Omental fat pad (tissue), 4 donors: ENCODE measurements around the gene ZFAND2A. TPM values are rescaled to one million over a fixed set of nuclear protein-coding genes. Genes with fewer than 3 reads are reported as not detected.
"Not testable (repeated sequence)": the region's sequence is repeated elsewhere in the genome, so short reads cannot be mapped to it uniquely, and the experiment has no call there.

ENCODE experiments used
- ATAC-seq: fragments of 150-250 bp; one replicate; pipeline ENCODE4 v1.9.1; 2016; ENCODE audit warnings: mild to moderate bottlenecking, moderate library complexity; ENCODE audit not compliant: low FRiP score
- DNase-seq: peaks from one replicate; pipeline ENCODE4 v3.0.0-alpha.2; 2019; ENCODE audit warnings: low spot score
- total RNA-seq, 4 donors: library from RNA; depleted of rRNA; stranded (reverse); fragments of >200 nt; gene quantifications; one replicate each; pipeline ENCODE4 v1.1.0, GENCODE V29; 2016
- TF ChIP-seq, protein P1 (sequence below), 3 donors: fragments of 450-650 bp; IDR thresholded peaks; one replicate each; pipeline ENCODE4 v1.5.1; 2016 to 2017; ENCODE audit warnings: antibody characterized with exemption in 3 of 3, mild to moderate bottlenecking in 3 of 3, moderate library complexity in 2 of 3

ZFAND2A gene, protein sequence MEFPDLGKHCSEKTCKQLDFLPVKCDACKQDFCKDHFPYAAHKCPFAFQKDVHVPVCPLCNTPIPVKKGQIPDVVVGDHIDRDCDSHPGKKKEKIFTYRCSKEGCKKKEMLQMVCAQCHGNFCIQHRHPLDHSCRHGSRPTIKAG
- 10 to 100 TPM; 17.3 to 77.5 (median 28.4) TPM for total RNA-seq

DNA sequence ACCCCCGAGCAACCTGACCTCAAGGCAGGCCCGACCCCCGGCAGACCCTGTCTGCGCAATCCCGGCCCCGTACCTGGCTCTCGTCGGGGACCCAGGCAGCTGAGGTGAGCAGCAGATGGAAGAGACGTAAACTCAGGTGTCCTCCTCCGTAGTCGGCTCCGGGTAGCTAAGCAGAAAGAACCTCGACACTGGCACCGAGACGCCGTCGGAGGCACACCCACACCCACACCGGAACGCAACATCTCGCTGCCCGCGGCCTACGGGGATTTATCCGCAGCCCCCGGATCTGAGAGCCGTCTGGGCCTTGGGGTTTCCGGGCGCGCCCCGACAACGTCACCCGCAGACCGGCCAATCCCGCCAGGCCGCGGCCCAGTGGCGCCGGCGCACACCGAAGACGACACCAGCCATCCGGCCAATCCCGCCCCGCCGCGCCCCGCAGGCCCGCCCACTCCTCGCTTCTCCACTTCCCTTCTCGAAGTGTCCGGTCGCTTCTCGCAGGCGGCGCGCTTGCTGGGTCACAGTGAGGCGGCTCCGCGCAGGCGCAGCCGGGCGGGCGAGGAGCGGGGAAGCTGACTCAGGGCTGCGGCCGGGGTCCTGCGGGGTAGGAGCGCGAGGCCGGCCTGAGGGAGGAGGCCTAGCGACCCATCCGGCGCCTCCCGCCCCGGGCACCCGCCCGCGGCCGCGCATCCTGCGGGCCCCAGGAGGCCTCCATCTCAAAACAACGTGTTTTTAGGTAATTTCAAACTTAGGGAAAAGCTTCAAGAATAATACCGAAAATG lies at the start of gene ZFAND2A:
Gene ZFAND2A (minus strand): TSS at position 306 of the 779 bp plus-strand sequence. CDS start 1,984 bp downstream, outside the sequence.
- TF ChIP-seq, protein P1, sequence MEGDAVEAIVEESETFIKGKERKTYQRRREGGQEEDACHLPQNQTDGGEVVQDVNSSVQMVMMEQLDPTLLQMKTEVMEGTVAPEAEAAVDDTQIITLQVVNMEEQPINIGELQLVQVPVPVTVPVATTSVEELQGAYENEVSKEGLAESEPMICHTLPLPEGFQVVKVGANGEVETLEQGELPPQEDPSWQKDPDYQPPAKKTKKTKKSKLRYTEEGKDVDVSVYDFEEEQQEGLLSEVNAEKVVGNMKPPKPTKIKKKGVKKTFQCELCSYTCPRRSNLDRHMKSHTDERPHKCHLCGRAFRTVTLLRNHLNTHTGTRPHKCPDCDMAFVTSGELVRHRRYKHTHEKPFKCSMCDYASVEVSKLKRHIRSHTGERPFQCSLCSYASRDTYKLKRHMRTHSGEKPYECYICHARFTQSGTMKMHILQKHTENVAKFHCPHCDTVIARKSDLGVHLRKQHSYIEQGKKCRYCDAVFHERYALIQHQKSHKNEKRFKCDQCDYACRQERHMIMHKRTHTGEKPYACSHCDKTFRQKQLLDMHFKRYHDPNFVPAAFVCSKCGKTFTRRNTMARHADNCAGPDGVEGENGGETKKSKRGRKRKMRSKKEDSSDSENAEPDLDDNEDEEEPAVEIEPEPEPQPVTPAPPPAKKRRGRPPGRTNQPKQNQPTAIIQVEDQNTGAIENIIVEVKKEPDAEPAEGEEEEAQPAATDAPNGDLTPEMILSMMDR (IDR thresholded peaks at IDR 0.05): no peak
- DNase-seq (peak; percentile 98), ATAC-seq (peak; percentile 99)

DNA sequence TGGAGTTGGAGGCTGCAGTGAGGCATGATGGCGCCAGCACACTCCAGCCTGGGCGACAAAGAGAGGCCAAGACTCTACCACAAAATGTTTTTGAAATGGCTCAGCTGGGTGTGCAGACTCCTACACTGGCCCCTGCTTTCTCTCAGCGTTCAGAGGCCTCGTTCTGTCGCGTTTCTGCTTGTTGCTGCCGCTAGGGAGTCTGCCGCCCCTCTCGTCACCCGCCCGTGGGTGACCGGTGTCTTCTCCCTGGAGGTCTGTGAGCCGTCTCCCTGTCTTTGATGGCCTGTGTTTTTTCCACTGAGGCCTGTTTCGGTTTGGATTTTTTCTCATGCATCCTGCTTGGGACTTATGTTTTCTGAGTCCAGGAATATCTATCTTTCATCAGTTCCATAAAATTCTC lies 49.1 kb upstream of the ZFAND2A start:
- no peak for ATAC-seq
- no peak for DNase-seq
- TF ChIP-seq, protein P1 (IDR thresholded peaks at IDR 0.05): no peak

- not testable (repeated sequence) for DNase-seq, ATAC-seq
Observed at GRCh38 chr7:1205742-1206141, 45.7 kb upstream of the ZFAND2A start.

GRCh38 chr7:1204460-1205140 lies 44.6 kb upstream of the ZFAND2A start:
- DNase-seq (no peak), ATAC-seq (no peak)
- TF ChIP-seq, protein P1 (IDR thresholded peaks at IDR 0.05): no peak

DNA sequence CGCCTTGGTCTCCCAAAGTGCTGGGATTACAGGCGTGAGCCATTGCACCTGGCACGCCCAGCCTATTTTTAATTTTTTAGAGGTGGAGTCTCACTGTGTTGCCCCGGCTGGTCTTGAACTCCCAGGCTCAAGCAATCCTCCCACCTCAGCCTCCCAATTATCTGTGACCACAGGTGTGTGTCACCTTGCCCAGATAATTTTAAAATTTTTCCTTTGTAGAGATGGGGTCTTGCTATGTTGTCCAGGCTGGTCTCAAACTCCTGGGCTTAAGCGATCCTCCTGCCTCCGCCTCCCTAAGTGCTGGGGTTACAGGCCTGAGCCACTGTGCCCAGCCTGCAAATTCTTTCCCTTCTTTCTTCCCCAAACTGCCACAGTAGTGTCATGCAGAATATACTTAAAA lies 42.9 kb upstream of the ZFAND2A start:
- ATAC-seq, DNase-seq: not testable (repeated sequence)

DNA sequence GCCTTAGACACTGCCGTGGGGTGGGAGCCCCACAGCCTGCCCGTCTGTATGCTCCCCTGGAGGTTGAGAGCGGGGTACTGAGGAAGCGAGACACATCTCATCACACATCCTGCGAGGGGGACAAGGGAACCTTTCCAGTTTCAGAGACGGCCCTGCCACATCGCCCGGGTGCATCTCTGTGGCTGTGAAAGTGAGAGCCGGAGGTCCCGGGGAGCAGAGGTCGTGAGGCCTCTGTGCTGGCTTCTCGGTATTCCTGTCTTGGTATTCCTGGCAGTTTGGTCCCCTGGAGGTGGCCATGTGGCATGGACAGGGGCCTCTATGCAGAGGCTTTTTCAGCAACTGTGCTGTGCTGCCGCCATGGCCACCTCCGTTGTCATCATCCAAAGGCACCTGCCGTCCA lies 41.9 kb upstream of the ZFAND2A start:
- no peak for ATAC-seq

DNA sequence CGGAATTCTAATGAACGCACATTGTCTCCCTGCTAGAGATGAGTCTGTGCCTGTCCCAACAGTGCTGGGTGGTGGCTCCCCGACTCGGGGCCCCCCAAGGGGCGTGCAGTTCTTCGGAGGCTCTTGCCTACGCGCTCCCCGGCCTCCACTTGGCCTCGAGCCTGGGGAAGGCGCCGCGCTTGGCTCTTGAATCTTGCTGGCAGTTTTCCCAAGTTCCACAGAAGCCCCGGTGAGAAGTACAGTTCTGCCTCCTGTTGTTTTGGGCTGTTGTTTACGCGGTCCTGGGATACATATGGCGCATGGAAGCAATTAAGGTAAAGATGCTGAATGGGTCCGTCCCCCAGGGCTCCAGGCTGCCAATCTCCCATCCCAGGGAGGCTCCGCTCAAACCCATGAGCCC lies 40.0 kb upstream of the ZFAND2A start:
- no peak for DNase-seq
- ATAC-seq: no peak
- TF ChIP-seq, protein P1 (IDR thresholded peaks at IDR 0.05): no peak

More for the DNA sequence above, 41.9 kb upstream of the ZFAND2A start:
- TF ChIP-seq, protein P1 (IDR thresholded peaks at IDR 0.05): no peak
- no peak for DNase-seq
